Ectodermal cell (in vitro differentiated cells): Measurements from ENCODE around the gene OSBPL10.
"Not testable (repeated sequence)": the region's sequence is repeated elsewhere in the genome, so short reads cannot be mapped to it uniquely, and the experiment has no call there.

Experiments used
- H3K27ac ChIP-seq: 2 replicates; pipeline ENCODE4 v1.7.0; 2013; ENCODE audit warnings: mild to moderate bottlenecking, low read depth, low read length; ENCODE audit not compliant: insufficient read depth, poor library complexity, severe bottlenecking
- H3K27me3 ChIP-seq: 2 replicates; pipeline ENCODE4 v1.7.0; 2013; ENCODE audit warnings: mild to moderate bottlenecking, low read length; ENCODE audit not compliant: insufficient read depth, control insufficient read depth, poor library complexity, severe bottlenecking
- H3K36me3 ChIP-seq: one replicate; pipeline ENCODE4 v1.7.0; 2013; ENCODE audit warnings: low read length; ENCODE audit not compliant: control insufficient read depth, insufficient read depth
- H3K4me1 ChIP-seq: one replicate; pipeline ENCODE4 v1.7.0; 2013; ENCODE audit warnings: low read length; ENCODE audit not compliant: control insufficient read depth, insufficient read depth
- H3K4me3 ChIP-seq: 2 replicates; pipeline ENCODE4 v1.7.0; 2013; ENCODE audit warnings: low read depth, low read length, control low read depth; ENCODE audit not compliant: insufficient read depth
- H3K9me3 ChIP-seq: 2 replicates; pipeline ENCODE4 v1.7.0; 2013; ENCODE audit warnings: mild to moderate bottlenecking, low read length, moderate library complexity; ENCODE audit not compliant: control insufficient read depth
- WGBS, 2 experiments: methylation state at CpG; one replicate each; pipeline ENCODE4 v1.1.7; 2013; ENCODE audit warnings: missing lambda C conversion rate in 2 of 2; 5-methylcytosine and 5-hydroxymethylcytosine counted together

Gene OSBPL10

GRCh38 chr3:31882431-31882830 is 98.6 kb downstream of the OSBPL10 start:
- no peaks in the 10 kb centered on the region for H3K4me1 ChIP-seq
- WGBS, 2 experiments, result 91 to 92% methylated on average over 4 of the region's 4 CpGs
- H3K27ac ChIP-seq, result no peak overlapping the region
- no peaks in the 10 kb centered on the region for H3K9me3 ChIP-seq
- H3K36me3 ChIP-seq, result no peaks in the 10 kb centered on the region
- H3K27me3 ChIP-seq, result no peaks in the 10 kb centered on the region
- H3K4me3 ChIP-seq, result no peak overlapping the region

GRCh38 chr3:31880482-31881078 is 100.5 kb downstream of the OSBPL10 start:
- Histone ChIP-seq H3K4me1 (no peaks in the 10 kb centered on the region), H3K9me3 (no peaks in the 10 kb centered on the region), H3K27me3 (no peaks in the 10 kb centered on the region), H3K36me3 (no peaks in the 10 kb centered on the region), H3K4me3 (no peak overlapping the region), H3K27ac (no peak overlapping the region)
- WGBS, 2 experiments, result 66 to 70% methylated on average over 4 of the region's 4 CpGs

GRCh38 chr3:31880020-31880419 is 101.0 kb downstream of the OSBPL10 start:
- Histone ChIP-seq H3K4me1 (no peaks in the 10 kb centered on the region), H3K27ac (no peak overlapping the region), H3K27me3 (no peaks in the 10 kb centered on the region), H3K9me3 (no peaks in the 10 kb centered on the region), H3K4me3 (no peak overlapping the region), H3K36me3 (no peaks in the 10 kb centered on the region)
- 93 to 95% methylated on average over 4 of the region's 4 CpGs for WGBS, 2 experiments

GRCh38 chr3:31879365-31879764 is 101.7 kb downstream of the OSBPL10 start:
- H3K4me3 ChIP-seq, result no peak overlapping the region
- H3K27me3 ChIP-seq, result no peaks in the 10 kb centered on the region
- no peaks in the 10 kb centered on the region for H3K9me3 ChIP-seq
- WGBS, 2 experiments, result 91 to 94% methylated on average over 6 of the region's 6 CpGs
- H3K36me3 ChIP-seq, result no peaks in the 10 kb centered on the region
- no peak overlapping the region for H3K27ac ChIP-seq
- no peaks in the 10 kb centered on the region for H3K4me1 ChIP-seq

GRCh38 chr3:31878231-31878838 is 102.7 kb downstream of the OSBPL10 start:
- WGBS, 2 experiments, result 86 to 97% methylated on average over 5 to 7 of the region's 7 CpGs

GRCh38 chr3:31876331-31876730 is 104.7 kb downstream of the OSBPL10 start:
- Histone ChIP-seq H3K4me1 (no peaks in the 10 kb centered on the region), H3K27ac (no peak overlapping the region), H3K36me3 (no peaks in the 10 kb centered on the region), H3K4me3 (no peak overlapping the region), H3K27me3 (no peaks in the 10 kb centered on the region), H3K9me3 (no peaks in the 10 kb centered on the region)
- WGBS, 2 experiments, result 75 to 78% methylated on average over 7 of the region's 7 CpGs

More at GRCh38 chr3:31878231-31878838, 102.7 kb downstream of the OSBPL10 start:
- Histone ChIP-seq H3K27ac (no peak overlapping the region), H3K4me3 (no peak overlapping the region), H3K9me3 (no peaks in the 10 kb centered on the region), H3K36me3 (no peaks in the 10 kb centered on the region), H3K27me3 (no peaks in the 10 kb centered on the region), H3K4me1 (no peaks in the 10 kb centered on the region)

GRCh38 chr3:31875437-31875836 is 105.6 kb downstream of the OSBPL10 start:
- no peak overlapping the region for H3K27ac ChIP-seq
- no peaks in the 10 kb centered on the region for H3K4me1 ChIP-seq
- H3K36me3 ChIP-seq, result no peaks in the 10 kb centered on the region
- no peak overlapping the region for H3K4me3 ChIP-seq
- H3K9me3 ChIP-seq, result no peaks in the 10 kb centered on the region
- 95% methylated on average over 2 of the region's 2 CpGs for WGBS, 2 experiments
- H3K27me3 ChIP-seq, result no peaks in the 10 kb centered on the region

- no peaks in the 10 kb centered on the region for H3K27me3 ChIP-seq
- no peak overlapping the region for H3K27ac ChIP-seq
- H3K9me3 ChIP-seq, result no peaks in the 10 kb centered on the region
- no peaks in the 10 kb centered on the region for H3K4me1 ChIP-seq
- no peak overlapping the region for H3K4me3 ChIP-seq
- no peaks in the 10 kb centered on the region for H3K36me3 ChIP-seq
- WGBS, 2 experiments, result 92% methylated on average over 2 to 5 of the region's 5 CpGs
Observed at GRCh38 chr3:31873254-31873820, 107.7 kb downstream of the OSBPL10 start.

GRCh38 chr3:31871939-31872507 is 109.0 kb downstream of the OSBPL10 start:
- Histone ChIP-seq H3K4me1 (no peaks in the 10 kb centered on the region), H3K36me3 (no peaks in the 10 kb centered on the region), H3K4me3 (no peak overlapping the region), H3K27me3 (no peaks in the 10 kb centered on the region), H3K9me3 (no peaks in the 10 kb centered on the region), H3K27ac (no peak overlapping the region)
- 96 to 97% methylated on average over 3 to 4 of the region's 5 CpGs for WGBS, 2 experiments

GRCh38 chr3:31870111-31870510 is 111.0 kb downstream of the OSBPL10 start:
- H3K27ac ChIP-seq, H3K9me3 ChIP-seq, H3K27me3 ChIP-seq, H3K4me3 ChIP-seq, H3K4me1 ChIP-seq, H3K36me3 ChIP-seq: not testable (repeated sequence)
- 93% methylated on average over 28 of the region's 28 CpGs for whole genome bisulfite sequencing, 2 experiments
